GM12872 (cell line): Measurements from ENCODE around the gene KIAA0319L.

Experiments
- TF ChIP-seq, protein P1 (sequence below): IDR thresholded peaks from 3 replicates; pipeline ENCODE4 v1.5.1; 2011; ENCODE audit warnings: low read depth, mild to moderate bottlenecking, low read length, moderate library complexity; ENCODE audit not compliant: insufficient read depth

The KIAA0319L gene

DNA sequence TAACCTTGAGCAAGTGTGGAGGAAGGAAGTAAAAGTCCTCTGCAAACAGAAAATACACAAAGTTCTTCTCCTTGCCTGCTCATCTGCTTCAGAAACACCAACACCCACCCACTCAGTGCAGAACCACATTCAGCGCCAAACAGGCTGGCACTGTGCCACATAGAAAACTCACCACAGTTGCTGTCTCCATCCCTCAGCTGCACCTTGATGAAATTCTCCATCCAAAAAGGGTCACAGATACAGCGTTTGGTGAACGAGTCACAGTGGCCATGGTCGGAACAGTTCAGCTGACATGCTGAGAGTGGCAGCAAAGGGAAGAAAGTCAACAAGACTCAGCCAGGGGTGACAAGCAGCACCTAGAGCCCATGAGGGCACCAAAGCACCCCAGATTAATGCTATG is 114.5 kb downstream of the KIAA0319L start:
- TF ChIP-seq, protein P1, sequence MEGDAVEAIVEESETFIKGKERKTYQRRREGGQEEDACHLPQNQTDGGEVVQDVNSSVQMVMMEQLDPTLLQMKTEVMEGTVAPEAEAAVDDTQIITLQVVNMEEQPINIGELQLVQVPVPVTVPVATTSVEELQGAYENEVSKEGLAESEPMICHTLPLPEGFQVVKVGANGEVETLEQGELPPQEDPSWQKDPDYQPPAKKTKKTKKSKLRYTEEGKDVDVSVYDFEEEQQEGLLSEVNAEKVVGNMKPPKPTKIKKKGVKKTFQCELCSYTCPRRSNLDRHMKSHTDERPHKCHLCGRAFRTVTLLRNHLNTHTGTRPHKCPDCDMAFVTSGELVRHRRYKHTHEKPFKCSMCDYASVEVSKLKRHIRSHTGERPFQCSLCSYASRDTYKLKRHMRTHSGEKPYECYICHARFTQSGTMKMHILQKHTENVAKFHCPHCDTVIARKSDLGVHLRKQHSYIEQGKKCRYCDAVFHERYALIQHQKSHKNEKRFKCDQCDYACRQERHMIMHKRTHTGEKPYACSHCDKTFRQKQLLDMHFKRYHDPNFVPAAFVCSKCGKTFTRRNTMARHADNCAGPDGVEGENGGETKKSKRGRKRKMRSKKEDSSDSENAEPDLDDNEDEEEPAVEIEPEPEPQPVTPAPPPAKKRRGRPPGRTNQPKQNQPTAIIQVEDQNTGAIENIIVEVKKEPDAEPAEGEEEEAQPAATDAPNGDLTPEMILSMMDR = no peak

DNA sequence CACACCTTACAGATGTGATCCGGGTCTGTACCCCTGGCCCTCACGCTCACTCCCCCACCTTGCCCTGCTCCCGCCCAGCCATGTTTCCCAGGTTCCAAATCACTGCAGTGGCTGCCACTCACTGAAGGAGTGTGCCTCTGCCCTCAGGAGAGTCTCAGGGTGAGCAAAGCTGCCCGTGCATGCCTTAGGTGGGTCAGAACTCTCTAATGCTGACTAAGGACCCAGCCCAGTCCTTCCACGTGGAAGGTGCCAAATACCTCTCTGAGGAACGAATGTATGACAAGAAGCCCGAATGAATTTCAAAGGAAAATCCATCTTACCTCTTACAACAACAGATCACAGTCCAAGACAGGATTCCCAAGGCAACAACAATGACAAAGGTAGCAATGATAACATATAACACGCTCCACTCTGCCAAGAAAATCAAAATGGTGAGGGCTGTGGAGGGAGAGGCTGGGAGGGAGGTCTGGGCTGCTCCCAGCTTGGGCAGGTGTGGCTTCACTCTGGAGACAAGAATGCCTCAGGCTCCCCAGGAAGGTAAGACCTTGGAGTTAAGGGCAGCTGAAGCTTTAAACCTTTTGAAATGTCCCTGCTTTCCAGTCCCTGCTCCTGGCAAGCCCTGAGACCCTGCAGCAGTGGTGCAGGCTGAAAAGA is 115.2 kb downstream of the KIAA0319L start:
- TF ChIP-seq, protein P1 = no peak

DNA sequence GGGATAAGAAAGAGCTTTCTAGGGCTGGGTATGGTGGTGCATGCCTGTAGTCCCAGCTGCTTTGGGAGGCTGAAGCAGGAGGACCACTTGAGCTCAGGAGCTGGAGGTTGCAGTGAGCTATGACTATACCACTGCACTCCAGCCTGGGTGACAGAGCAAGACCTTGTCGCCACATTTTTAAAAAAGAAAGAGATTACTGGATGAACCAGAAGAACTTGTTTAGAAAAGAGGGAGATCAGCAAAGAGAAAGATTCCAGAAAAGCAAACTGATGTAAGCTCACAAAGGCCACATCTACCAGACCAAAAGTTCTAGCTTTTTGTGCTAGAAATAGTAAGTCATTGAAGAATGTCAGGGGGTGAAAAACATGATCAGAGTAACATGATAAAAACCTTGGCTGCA is 117.6 kb downstream of the KIAA0319L start:
- TF ChIP-seq, protein P1 = no peak

DNA sequence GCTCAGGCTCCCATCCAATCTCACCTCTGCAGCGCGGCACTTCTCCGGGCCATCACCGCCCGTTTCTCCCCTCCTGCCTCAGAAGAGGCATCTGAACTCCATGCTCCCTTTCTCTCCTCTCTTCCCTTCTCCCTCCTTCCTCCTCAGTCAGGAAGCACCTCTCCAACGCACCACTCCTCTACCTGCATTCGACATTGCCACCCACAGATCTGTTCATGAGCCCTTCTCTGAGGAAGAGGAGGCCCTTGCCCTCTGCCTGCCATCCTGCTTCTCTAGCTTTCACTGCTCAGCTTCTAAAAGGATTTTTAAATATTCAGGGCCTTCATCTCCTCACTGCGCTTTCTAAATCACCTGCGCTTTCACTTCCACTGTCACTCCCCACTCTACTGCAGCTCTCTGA is 120.0 kb downstream of the KIAA0319L start:
- TF ChIP-seq, protein P1 = no peak

DNA sequence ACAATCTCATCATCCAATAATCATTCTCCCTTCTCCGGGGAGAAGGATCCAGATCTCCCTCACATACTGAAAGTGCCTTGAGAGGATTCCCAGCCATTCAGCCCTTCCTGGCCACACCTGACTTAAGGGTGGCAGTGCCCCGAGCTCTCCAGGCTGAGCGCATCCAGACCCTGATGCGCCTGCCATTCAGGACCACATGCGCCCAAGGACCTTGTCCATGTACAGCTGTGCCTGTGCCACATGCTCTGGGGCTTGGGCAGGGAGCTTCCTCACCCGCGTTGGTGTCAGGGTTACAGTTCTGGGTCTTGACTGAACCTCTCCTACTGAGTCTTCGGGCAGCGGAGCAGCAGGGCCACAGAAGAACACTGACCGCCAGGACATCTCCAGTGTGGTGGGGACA is 121.1 kb downstream of the KIAA0319L start:
- TF ChIP-seq, protein P1 = no peak

DNA sequence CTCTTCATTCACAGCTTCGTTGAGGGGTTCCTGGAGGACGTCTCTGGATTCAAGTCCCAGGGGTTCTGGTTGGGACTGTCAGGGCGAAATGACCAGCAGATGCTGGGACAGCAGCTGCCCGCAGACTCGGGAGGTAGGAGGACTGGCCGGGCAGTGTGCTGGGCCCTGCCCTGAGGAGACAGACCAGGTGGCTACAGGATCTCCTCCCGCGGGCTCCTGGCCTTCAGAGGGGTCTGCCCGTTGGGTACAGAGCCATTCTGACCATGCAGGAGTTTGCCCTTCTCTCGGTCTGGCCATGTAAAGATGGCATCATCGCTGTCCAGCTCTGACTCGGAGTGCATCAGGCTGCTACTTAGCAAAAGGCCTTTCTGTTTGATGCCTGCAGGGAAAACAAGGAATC is 122.5 kb downstream of the KIAA0319L start:
- TF ChIP-seq, protein P1 = no peak

DNA sequence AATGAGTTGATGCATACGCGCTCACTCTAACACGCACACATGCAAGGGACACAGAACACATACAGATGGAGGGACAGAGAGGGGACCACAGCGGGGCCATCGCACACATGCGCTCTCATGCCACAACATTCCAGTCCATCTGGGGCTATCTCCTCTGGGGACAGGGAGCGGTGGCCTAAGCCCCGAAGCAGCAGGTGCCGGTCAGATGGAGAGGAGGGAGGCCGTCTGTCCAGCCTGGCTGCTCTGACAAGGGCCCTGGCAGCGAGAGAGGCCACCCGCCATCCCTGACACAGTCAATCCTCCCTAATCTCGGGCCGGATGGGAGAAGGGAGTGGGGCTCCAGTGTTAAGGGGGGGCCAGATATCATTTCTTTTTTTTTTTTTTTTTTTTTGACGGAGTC is 123.5 kb downstream of the KIAA0319L start:
- TF ChIP-seq, protein P1 = no peak

DNA sequence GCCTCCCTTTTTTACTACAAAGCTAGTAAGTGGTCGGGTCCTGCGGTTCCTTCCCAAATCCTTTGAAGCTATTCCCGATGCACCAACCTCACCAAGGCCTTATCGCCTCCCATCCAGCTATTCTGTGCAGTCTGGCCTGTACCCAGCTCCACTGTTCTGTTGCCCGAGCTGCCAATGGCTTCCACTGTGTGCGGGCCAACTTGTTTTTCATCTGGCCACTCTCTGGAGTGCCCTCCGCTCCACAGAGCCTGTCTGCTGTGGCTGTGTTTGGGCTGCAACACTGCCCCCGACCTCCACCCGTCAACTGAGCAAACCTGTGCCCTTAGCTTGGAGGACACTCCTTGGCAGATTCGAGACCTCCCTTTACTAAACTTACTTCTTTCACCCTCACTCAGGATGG is 125.0 kb downstream of the KIAA0319L start:
- TF ChIP-seq, protein P1 = no peak
